HG03439 (cell line): ENCODE results near the gene HNRNPUL1.
A peak's percentile ranks its signal among the peaks of the same experiment; 100 is the strongest.

ENCODE experiments used
- ATAC-seq: cut with Tn5 transposase; IDR thresholded peaks from one replicate; pipeline ENCODE4 v1.9.1; 2021; ENCODE audit warnings: mild to moderate bottlenecking, moderate library complexity; ENCODE audit not compliant: unreplicated experiment

The HNRNPUL1 gene

DNA sequence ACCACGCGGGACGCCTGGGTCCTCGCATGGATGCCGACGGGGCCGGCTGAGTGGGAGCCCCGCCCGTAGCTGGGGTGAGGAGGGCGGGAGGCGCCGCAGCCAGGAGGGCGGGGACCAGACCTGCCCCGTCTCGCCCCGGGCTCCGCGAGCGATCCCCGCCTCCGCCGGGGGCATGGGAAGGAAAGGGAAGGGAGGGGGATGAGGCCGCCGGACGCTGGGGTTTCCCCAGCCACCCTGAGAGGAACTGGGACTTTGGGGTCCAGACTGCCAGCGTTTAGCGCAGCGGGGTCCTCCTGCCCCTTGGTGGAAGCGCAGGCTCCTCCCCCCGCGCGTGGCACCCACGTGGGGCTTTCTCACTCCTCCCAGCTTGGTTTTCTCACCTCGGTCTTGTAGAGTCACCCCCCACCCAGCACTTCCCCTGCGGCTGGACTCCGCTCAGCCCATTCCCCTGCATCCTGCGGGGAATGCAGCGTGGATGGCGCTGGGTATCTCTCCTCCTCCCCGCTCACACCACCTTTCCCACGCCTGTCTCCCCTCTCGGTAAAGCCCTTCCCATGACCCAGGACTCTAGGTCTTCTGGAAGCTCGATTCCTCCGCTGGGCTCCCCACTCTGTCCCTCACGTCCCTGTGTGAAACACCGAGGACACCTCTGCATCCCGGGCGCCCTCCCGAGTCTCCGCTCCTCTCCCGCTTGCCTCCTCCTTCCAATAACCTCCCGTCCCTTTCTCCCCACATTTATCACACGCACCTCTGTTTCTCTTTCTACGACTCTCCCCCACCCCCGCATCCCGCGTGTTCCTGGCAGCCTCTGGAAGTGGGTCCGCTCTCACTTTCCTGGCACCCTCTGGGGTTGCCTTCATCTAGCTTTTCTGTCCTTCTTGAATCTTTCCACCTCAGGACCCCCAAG lies 87.4 kb downstream of the HNRNPUL1 start:
- peak; percentile 33 for ATAC-seq

DNA sequence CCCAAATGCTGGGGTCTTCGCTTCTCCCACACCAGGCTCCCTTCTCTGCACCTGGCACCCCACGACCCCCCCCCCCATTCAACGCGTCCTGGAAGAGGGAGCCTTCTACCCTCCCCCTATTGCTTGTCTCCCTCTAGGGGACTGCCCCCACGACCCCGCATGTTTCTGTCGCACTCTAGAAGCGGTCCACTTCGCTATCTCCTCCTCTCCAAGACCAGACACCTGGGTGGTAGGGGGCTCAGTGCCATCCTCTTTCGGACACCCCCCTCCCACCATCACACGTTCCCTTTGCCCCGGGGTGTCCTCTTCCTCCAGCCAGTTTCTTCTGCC lies 88.1 kb downstream of the HNRNPUL1 start:
- ATAC-seq: no peak

GRCh38 chr19:41352609-41353465 lies 88.7 kb downstream of the HNRNPUL1 start:
- peak; percentile 12 for ATAC-seq

DNA sequence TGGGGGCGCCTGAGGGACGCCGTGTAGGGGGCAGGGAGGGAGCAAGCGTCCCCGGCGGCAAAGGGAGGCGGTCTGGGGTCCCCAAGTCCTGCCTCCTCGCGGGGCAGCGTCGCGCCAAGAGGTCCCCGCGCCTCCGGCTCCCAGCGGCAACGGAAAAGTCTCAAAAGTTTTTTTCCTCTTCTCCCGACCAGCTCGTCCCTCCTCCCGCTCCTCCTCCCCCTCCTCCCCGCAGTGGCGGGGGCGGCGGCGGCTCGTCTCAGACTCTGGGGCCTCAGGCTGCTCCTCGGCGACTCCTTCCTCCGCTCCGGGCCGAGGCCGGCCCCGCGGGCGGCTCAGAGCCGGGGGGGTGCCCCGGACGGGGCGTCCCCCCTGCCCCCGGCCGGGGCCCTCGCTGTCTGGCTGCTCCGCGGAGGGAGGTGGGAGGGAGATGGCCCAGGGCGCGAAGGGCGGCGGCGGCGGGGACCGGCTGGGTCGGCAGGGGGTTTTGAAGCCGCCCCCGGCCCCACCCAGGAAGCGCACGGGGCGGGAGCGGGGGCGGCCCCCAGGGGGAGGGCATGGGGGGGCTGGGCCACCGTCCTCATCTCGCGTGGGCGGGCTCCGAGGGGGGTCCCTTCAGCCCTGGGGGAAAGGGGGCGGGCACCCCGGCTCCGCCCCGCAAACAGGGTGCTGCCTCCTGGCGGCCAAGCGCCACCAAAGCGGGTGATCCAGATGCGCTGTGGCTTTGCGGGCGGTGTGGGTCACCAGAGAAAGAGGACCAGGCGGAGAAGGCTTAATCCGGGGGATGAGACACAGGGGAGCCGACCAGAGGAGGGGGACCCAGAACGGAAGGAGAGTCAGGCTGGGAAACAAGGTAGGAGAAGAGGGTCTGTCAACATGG lies 89.5 kb downstream of the HNRNPUL1 start, which contains the start of gene TGFB1:
TGFB1 (minus strand) TSS at position 457 of the 877 bp plus-strand sequence. CDS start 878 bp downstream, outside the sequence.
- peak; percentile 49 for ATAC-seq

DNA sequence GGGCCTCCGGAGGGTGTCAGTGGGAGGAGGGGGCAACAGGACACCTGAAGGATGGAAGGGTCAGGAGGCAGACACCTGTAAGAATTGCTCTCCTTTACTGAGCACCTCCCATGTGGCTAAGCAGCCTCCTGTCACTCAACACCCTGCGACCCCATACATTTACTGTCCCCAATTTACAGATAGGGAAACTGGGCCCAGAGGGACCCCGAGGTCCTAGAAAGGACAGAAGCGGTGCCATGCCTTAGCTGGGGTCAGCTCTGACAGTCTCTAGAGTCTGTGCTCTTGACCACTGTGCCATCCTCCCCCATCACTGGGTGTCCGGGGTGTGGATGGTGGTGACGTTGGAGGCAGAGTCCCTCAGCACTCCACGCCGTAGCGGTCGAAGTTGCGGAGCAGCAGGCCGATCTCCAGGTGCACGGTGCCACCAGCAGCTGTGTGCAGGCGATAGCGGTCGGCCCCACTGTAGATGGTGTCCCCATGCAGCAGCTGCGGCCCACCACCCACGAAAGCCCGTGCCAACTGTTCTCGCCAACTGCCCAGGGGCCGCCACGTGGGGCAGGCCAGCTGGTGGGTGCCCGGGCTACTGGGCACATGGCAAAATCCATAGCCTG lies 90.3 kb downstream of the HNRNPUL1 start:
- ATAC-seq: no peak

GRCh38 chr19:41355035-41355434 lies 90.9 kb downstream of the HNRNPUL1 start:
- no peak for ATAC-seq

GRCh38 chr19:41355802-41356201 lies 91.6 kb downstream of the HNRNPUL1 start:
- ATAC-seq: no peak

- no peak for ATAC-seq
Observed at GRCh38 chr19:41356984-41357739, 93.0 kb downstream of the HNRNPUL1 start.
